Measurements from ENCODE around the gene FXR1.

DNA sequence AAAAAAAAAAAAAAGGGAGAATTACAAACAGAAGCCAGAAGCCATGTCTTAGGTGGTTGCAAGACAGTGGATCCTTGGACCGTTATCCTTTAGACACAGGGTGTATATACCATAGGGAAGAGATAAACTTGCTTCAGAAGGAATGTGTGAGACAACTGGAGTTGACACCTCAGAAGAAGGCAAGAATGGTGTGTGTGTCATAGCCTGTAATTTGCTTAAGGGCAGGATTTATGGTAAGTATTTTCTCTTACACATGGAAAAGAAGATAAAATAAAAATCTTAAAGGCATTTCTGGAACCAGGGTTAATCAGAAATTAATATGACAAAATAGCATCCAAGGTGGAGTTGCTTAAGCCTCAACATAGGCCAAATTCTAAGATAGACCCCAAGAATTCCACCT, 96.3 kb downstream of the FXR1 start:
- TF ChIP-seq NR1H2 (CRISPR knock-in tag; IDR thresholded peaks at IDR 0.05): no peak
- TF ChIP-seq, protein P1, sequence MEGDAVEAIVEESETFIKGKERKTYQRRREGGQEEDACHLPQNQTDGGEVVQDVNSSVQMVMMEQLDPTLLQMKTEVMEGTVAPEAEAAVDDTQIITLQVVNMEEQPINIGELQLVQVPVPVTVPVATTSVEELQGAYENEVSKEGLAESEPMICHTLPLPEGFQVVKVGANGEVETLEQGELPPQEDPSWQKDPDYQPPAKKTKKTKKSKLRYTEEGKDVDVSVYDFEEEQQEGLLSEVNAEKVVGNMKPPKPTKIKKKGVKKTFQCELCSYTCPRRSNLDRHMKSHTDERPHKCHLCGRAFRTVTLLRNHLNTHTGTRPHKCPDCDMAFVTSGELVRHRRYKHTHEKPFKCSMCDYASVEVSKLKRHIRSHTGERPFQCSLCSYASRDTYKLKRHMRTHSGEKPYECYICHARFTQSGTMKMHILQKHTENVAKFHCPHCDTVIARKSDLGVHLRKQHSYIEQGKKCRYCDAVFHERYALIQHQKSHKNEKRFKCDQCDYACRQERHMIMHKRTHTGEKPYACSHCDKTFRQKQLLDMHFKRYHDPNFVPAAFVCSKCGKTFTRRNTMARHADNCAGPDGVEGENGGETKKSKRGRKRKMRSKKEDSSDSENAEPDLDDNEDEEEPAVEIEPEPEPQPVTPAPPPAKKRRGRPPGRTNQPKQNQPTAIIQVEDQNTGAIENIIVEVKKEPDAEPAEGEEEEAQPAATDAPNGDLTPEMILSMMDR (IDR thresholded peaks at IDR 0.05): no peak
